ENCODE measurements around the gene CD109.
"Not testable (repeated sequence)": the region's sequence is repeated elsewhere in the genome, so short reads cannot be mapped to it uniquely, and the experiment has no call there.

Gene CD109

GRCh38 chr6:73801652-73802268 is 105.8 kb downstream of the CD109 start:
- no peak overlapping the region for H3K4me3 ChIP-seq (replicated peaks; ENCODE audit: low read depth, low read length)
- DNase-seq (ENCODE audit: low read depth), result no peak

GRCh38 chr6:73802366-73802765 is 106.4 kb downstream of the CD109 start:
- no peak overlapping the region for H3K4me3 ChIP-seq (replicated peaks; ENCODE audit: low read depth, low read length)
- no peak for DNase-seq (ENCODE audit: low read depth)
- TF ChIP-seq CTCF (IDR thresholded peaks at IDR 0.05; ENCODE audit: low read length, missing control alignments), result no peak

More at GRCh38 chr6:73801652-73802268, 105.8 kb downstream of the CD109 start:
- TF ChIP-seq CTCF (IDR thresholded peaks at IDR 0.05; ENCODE audit: low read length, missing control alignments), result no peak

DNA sequence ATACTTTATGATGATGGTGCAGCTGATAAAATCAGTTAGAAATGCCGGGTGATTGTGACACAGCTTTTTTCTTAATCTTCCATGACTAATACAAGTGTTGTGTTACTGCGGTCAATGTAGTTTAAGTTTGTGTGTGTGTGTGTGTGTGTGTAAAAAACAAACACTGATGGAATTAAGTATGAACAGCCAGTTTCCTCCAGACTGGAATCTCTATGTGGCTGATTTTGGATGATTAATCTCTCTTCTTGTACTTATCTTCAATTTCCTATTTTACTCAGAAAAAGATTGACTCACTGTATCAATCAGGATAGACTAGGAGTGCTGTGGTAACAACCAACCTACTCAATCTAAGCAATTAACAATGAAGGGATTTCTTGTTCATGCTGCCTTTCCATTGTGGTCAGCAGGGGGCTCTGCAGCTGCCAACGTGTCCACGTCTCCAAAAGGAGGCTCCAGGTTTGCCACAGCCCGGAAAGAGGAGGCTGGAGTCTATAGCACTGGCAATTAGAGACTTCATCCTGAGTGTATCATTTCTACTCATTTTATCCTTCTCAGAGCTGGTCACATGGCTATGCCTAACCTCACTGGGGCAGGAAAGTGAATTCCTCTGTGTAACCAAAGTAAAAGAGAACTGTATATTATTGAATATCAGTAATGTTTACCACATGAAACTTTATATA is 107.7 kb downstream of the CD109 start:
- H3K4me3 ChIP-seq (replicated peaks; ENCODE audit: low read depth, low read length), result no peak overlapping the region
- TF ChIP-seq CTCF (IDR thresholded peaks at IDR 0.05; ENCODE audit: low read length, missing control alignments), result peak; percentile 76
- peak; percentile 93 for DNase-seq (ENCODE audit: low read depth)

- not testable (repeated sequence) for DNase-seq (ENCODE audit: low read depth); H3K4me3 ChIP-seq (replicated peaks; ENCODE audit: low read depth, low read length)
Measured at GRCh38 chr6:73805221-73805620, 109.2 kb downstream of the CD109 start.

- not testable (repeated sequence) for DNase-seq (ENCODE audit: low read depth); H3K4me3 ChIP-seq (replicated peaks; ENCODE audit: low read depth, low read length)
Measured at GRCh38 chr6:73805982-73806381, 110.0 kb downstream of the CD109 start.

DNA sequence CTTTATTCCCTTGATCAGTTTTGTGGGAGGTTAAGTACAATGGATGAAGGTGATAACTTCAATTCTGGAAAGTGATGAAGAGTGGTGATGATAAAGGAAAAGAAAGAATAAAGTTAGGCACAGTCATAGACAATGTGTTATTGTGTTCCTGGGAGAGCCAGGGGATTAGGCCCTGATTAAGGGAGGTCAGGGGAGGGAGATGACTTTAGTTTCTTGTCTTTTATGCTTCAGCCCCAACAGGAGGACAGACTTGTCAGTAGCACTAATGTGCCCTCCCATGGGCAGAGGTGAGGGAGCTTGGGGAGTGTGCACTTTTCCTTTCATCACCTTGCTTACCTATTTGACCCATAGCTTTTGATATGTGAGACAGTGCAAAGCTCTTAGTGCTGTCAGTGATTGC is 115.7 kb downstream of the CD109 start:
- no peak for DNase-seq (ENCODE audit: low read depth)
- no peak for TF ChIP-seq CTCF (IDR thresholded peaks at IDR 0.05; ENCODE audit: low read length, missing control alignments)
- no peak overlapping the region for H3K4me3 ChIP-seq (replicated peaks; ENCODE audit: low read depth, low read length)

DNA sequence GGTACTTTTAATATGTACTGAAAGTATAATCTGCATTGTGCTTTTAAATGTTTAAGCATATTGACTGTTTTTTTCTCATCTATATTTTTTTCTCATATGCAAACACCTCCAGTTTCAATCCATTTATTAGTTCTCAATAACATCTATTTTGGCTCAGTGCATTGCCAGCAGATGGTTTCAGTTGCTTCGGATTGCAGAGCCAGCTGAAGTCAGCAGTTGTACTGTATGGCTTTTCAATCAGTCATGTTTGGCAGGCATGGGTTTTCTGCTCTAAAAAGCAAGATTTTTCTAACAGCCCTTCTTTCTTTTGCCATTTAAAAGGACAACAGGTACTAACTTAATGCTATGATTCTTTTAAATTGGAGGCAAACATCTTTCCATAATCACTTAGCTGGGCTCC is 121.2 kb downstream of the CD109 start:
- TF ChIP-seq CTCF (IDR thresholded peaks at IDR 0.05; ENCODE audit: low read length, missing control alignments), result no peak
- DNase-seq (ENCODE audit: low read depth), result no peak
- no peak overlapping the region for H3K4me3 ChIP-seq (replicated peaks; ENCODE audit: low read depth, low read length)

All from fibroblast of pulmonary artery (primary cell).